Muscle layer of duodenum (tissue), 2 donors: ENCODE results near the gene RBCK1.

Experiments
- H3K27ac ChIP-seq: one replicate; pipeline ENCODE4 v1.7.0; 2013; ENCODE audit warnings: mild to moderate bottlenecking, low read length
- H3K27me3 ChIP-seq: one replicate; pipeline ENCODE4 v1.7.0; 2013; ENCODE audit warnings: low read depth, mild to moderate bottlenecking, control low read depth, low read length
- H3K36me3 ChIP-seq, 2 donors: one replicate each; pipeline ENCODE4 v1.7.0; 2013; ENCODE audit warnings: low read length in 2 of 2, control low read depth in 1 of 2, mild to moderate bottlenecking in 1 of 2; ENCODE audit not compliant: insufficient read depth in 2 of 2, control insufficient read depth in 1 of 2
- H3K4me1 ChIP-seq, 2 donors: one replicate each; pipeline ENCODE4 v1.7.0; 2013; ENCODE audit warnings: low read length in 2 of 2, mild to moderate bottlenecking in 2 of 2, control low read depth in 1 of 2, moderate library complexity in 1 of 2; ENCODE audit not compliant: insufficient read depth in 2 of 2, control insufficient read depth in 1 of 2
- H3K4me3 ChIP-seq, 2 donors: one replicate each; pipeline ENCODE4 v1.7.0; 2013; ENCODE audit warnings: low read length in 2 of 2, low read depth in 1 of 2, mild to moderate bottlenecking in 1 of 2
- H3K9me3 ChIP-seq, 2 donors: one replicate each; pipeline ENCODE4 v1.7.0; 2013; ENCODE audit warnings: low read length in 2 of 2, control low read depth in 1 of 2, mild to moderate bottlenecking in 1 of 2; ENCODE audit not compliant: control insufficient read depth in 1 of 2
- donor health status: healthy.

The RBCK1 gene

GRCh38 chr20:402898-403581, 5.1 kb upstream of the RBCK1 start:
- Histone ChIP-seq H3K4me1 (peaks cover 0 to 7% of the 10 kb centered on the region in 2 donors), H3K4me3 (no peak overlapping the region), H3K27ac (no peak overlapping the region), H3K27me3 (no peaks in the 10 kb centered on the region), H3K9me3 (no peaks in the 10 kb centered on the region), H3K36me3 (no peaks in the 10 kb centered on the region)

- Histone ChIP-seq H3K36me3 (no peaks in the 10 kb centered on the region), H3K9me3 (no peaks in the 10 kb centered on the region), H3K27me3 (no peaks in the 10 kb centered on the region), H3K27ac (no peak overlapping the region), H3K4me3 (no peak overlapping the region), H3K4me1 (peaks cover 0 to 7% of the 10 kb centered on the region in 2 donors)
These were observed 4.5 kb upstream of the RBCK1 start for GRCh38 chr20:403582-403957.

- Histone ChIP-seq H3K4me3 (no peak overlapping the region), H3K4me1 (peaks cover 2 to 12% of the 10 kb centered on the region in 2 donors), H3K27me3 (no peaks in the 10 kb centered on the region), H3K36me3 (no peaks in the 10 kb centered on the region), H3K9me3 (no peaks in the 10 kb centered on the region), H3K27ac (no peak overlapping the region)
These were observed 4.0 kb upstream of the RBCK1 start for GRCh38 chr20:404088-404487.

GRCh38 chr20:406200-407132, 1.6 kb upstream of the RBCK1 start:
- no peak overlapping the region for H3K27ac ChIP-seq
- H3K27me3 ChIP-seq: no peaks in the 10 kb centered on the region
- no peaks in the 10 kb centered on the region for H3K9me3 ChIP-seq
- H3K4me1 ChIP-seq: peaks cover 8 to 21% of the 10 kb centered on the region in 2 donors
- no peaks in the 10 kb centered on the region for H3K36me3 ChIP-seq
- H3K4me3 ChIP-seq: peak overlapping the region; percentile 68 to 99

- Histone ChIP-seq H3K36me3 (no peaks in the 10 kb centered on the region), H3K27me3 (no peaks in the 10 kb centered on the region), H3K9me3 (no peaks in the 10 kb centered on the region), H3K4me1 (peaks cover 8 to 21% of the 10 kb centered on the region in 2 donors), H3K27ac (no peak overlapping the region), H3K4me3 (peak overlapping the region; percentile 68 to 99)
These were observed 756 bp upstream of the RBCK1 start for GRCh38 chr20:407133-407952.

GRCh38 chr20:408843-409696, 971 bp downstream of the RBCK1 start:
- H3K4me1 ChIP-seq: peaks cover 8 to 21% of the 10 kb centered on the region in 2 donors
- H3K4me3 ChIP-seq: peak overlapping the region; percentile 97 to 99
- H3K36me3 ChIP-seq: peaks cover 0 to 6% of the 10 kb centered on the region in 2 donors
- H3K27ac ChIP-seq: peak overlapping the region; percentile 88
- no peaks in the 10 kb centered on the region for H3K9me3 ChIP-seq
- H3K27me3 ChIP-seq: no peaks in the 10 kb centered on the region

GRCh38 chr20:409697-410559, 1.8 kb downstream of the RBCK1 start:
- Histone ChIP-seq H3K4me3 (peak overlapping the region; percentile 97 to 99), H3K4me1 (peaks cover 8 to 21% of the 10 kb centered on the region in 2 donors), H3K27ac (peak overlapping the region; percentile 88), H3K9me3 (no peaks in the 10 kb centered on the region), H3K36me3 (peaks cover 0 to 6% of the 10 kb centered on the region in 2 donors), H3K27me3 (no peaks in the 10 kb centered on the region)

- no peaks in the 10 kb centered on the region for H3K27me3 ChIP-seq
- no peak overlapping the region for H3K27ac ChIP-seq
- no peaks in the 10 kb centered on the region for H3K9me3 ChIP-seq
- peaks cover 3 to 6% of the 10 kb centered on the region in 2 donors for H3K36me3 ChIP-seq
- peaks cover 8 to 18% of the 10 kb centered on the region in 2 donors for H3K4me1 ChIP-seq
- H3K4me3 ChIP-seq: no peak overlapping the region
These were observed 4.0 kb downstream of the RBCK1 start for GRCh38 chr20:412081-412480.

- Histone ChIP-seq H3K4me1 (peaks cover 5 to 8% of the 10 kb centered on the region in 2 donors), H3K27me3 (no peaks in the 10 kb centered on the region), H3K4me3 (no peak overlapping the region), H3K9me3 (no peaks in the 10 kb centered on the region), H3K27ac (no peak overlapping the region), H3K36me3 (peaks cover 6 to 18% of the 10 kb centered on the region in 2 donors)
These were observed 6.1 kb downstream of the RBCK1 start for GRCh38 chr20:414161-414560.
